GM21619 (cell line): ENCODE results near the gene TMEM87B.
"Not testable (repeated sequence)": the region's sequence is repeated elsewhere in the genome, so short reads cannot be mapped to it uniquely, and the experiment has no call there.

ENCODE experiments used
- ATAC-seq: cut with Tn5 transposase; IDR thresholded peaks from one replicate; pipeline ENCODE4 v1.9.1; 2021; ENCODE audit not compliant: unreplicated experiment

Gene TMEM87B

DNA sequence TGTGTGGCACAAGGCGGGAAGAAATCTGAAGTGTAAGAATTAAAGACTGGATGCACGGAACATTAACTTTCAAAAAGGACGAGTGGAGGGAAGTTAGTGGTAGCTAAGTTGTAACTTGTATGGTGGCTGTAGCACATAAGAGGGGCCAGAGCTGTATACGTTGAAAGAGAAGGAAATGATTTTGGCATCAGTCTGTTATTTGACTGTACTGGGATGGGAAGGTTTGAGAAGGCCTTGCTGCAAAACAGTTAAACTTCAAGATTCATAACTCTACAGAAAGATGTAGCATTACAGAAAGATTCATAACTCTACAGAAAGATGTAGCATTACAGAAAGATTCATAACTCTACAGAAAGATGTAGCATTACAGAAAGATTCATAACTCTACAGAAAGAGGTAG, 58.3 kb downstream of the TMEM87B start:
- not testable (repeated sequence) for ATAC-seq

DNA sequence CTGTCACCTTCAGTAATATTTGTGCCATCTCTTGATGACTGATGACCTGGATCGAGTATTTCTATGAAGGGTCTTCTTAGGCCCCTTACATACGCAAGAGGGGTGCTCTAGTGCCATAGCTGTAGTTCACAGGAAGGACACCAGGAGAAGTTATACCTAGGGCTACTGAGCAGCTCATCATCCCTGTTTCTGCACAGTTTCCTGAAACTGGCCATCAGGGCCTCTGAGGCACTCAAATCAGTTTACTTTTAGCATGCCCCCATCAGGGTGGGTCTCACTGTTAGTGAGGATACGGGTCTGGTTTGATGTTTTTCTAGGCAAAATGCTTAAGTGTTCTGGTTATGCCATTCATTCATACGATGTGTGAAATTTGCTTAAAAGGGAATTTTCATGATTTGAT, 63.1 kb downstream of the TMEM87B start:
- no peak for ATAC-seq

GRCh38 chr2:112121682-112122254, 66.7 kb downstream of the TMEM87B start:
- ATAC-seq, result no peak

DNA sequence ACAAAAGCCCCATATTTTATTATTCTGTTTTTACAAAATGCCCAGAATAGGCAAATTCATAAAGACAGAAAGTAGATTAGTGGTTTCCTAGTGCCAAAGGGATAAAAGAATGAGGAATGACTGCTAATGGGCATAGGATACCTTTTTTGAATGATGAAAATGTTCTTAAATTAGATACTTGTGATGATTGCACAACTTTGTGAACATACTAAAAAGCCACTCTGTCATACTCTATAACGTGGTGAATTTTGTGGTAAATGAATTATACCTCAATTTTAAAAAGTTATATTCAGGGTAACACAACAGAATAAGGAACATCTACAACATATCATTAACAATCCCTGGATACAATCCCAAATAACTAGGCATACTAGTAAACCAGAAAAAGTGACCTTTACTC, 74.0 kb downstream of the TMEM87B start:
- ATAC-seq, result no peak

- no peak for ATAC-seq
Observed at GRCh38 chr2:112133344-112133743, 78.3 kb downstream of the TMEM87B start.

DNA sequence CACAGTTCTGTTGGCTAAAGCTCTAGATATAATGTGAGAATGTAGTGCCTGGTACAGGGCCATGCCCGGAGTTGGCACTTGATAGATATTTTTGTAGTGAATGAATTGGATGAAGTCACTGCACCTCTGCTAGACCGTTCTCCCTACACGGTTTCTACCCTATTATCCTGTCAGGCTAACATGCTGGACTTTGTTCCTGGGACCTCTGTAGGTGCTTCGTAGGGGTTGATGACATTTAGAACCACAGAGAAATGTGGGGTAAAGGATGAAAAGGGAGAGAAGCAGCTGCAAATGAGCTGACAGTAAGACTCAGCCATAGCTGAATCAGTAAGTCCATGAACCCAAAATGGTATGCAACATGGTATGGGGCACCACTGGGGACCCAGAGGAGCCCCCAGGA, 79.1 kb downstream of the TMEM87B start:
- no peak for ATAC-seq

DNA sequence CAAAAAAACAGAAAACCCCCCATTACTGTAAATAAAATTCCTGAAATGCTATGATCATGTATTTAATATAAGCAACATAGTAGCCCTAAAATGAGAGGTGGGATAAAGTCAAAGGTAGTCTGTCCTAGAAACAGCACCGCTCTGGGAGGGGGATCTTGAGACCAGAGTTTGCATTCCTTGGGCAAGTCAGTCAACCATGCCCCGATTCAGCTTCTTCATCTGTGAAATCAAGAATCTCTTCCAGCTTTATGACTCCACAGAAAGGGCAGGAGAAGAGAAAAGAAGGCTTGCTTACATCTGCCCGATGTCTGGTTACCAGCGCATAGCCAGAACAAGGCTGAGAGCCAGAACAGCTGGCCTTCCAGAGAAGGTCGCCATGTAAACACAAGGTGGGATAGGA, 81.0 kb downstream of the TMEM87B start:
- no peak for ATAC-seq

DNA sequence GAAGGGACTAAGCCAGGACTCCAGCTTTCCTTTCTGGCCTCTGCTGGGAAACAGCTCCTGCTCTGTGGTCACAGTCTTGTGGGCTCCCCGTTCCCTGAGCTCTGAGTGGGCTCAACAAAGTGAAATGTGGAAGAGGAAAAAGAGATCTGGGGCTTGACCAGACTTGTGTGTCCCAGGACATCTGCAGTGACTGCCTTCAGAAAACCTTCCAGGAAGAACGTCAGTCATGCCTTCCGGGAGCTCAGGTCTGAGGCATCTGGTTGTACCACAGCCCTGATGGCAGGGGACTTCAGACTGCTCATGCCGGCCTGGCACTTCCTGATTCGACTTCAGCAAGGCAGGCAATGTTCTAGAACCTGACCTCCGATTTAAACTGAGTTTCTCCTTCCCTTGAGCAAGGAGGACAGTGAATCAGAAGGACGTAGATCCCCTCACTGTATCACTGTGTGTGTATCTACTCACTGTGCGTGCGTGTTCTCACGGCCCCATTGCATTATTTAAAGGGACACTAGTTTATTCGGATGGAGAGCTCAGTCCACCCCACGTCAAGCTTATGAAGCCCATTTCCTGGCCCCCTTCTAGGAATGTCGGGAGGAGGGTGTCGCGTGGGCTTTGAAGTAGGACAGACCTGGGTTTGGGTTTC, 82.6 kb downstream of the TMEM87B start:
- no peak for ATAC-seq

DNA sequence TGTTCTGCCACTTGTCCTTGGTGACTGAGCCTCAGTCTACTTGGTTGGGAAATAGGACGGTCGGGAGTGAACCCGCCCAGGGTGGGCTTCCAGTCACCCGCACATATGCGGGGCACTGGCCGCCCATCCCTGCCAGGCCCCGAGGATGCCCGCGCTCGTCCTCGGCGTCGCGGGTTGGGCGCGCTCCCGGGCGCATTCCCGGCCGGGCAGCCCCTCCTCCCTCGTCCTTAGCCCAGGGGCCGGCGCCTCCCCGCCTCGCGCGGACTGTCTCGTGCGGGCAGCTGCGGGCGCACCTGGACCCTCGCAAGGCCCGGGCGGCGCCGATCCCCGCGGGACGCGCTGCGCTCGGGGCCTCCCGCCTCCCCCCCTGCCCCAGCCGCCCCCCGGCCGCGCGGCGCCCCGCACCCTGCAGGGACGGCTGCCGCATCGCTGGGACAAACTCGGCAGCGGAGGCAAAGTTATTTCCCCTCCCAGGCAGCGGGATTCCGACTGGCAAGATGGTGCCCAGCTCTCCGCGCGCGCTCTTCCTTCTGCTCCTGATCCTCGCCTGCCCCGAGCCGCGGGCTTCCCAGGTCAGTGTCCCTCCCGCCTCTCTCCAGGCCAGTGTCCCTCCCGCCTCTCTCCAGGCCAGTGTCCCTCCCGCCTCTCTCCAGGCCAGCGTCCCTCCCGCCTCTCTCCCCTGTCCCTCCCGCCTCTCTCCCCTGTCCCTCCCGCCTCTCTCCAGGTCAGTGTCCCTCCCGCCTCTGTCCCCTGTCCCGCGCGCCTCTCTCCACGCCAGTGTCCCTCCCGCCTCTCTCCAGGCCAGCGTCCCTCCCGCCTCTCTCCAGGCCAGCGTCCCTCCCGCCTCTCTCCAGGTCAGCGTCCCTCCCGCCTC, 83.3 kb downstream of the TMEM87B start, which contains the start of gene FBLN7:
Gene FBLN7, plus strand, starts transcription at position 227 of the 874 bp plus-strand sequence. Its CDS starts 271 bp downstream, at position 498.
- no peak for ATAC-seq

GRCh38 chr2:112139033-112139614, 84.1 kb downstream of the TMEM87B start:
- not testable (repeated sequence) for ATAC-seq

GRCh38 chr2:112139661-112140204, 84.7 kb downstream of the TMEM87B start:
- not testable (repeated sequence) for ATAC-seq

DNA sequence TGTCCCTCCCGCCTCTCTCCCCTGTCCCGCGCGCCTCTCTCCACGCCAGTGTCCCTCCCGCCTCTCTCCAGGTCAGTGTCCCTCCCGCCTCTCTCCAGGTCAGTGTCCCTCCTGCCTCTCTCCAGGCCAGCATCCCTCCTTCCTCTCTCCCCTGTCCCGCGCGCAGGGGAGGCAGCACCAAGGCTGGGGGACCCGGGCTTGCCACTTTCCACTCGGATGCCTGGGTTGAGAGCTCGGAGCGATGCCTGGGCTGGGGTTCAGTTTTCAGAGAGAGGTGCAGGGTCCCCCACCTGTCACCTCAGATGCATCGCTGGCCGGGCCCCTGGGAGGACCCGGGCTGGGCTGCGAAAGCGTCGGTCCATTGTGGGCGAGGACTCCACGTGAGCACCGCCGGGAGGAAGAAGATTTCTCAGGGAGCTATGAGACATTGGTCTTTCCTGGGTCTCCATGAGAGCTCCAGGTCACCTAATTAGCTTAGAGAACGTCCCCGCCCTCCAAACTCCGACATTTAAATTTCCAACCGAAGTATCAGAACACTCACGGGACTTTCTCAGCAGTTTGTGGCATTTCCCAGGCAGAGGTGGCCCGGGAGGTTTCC, 85.2 kb downstream of the TMEM87B start:
- no peak for ATAC-seq

DNA sequence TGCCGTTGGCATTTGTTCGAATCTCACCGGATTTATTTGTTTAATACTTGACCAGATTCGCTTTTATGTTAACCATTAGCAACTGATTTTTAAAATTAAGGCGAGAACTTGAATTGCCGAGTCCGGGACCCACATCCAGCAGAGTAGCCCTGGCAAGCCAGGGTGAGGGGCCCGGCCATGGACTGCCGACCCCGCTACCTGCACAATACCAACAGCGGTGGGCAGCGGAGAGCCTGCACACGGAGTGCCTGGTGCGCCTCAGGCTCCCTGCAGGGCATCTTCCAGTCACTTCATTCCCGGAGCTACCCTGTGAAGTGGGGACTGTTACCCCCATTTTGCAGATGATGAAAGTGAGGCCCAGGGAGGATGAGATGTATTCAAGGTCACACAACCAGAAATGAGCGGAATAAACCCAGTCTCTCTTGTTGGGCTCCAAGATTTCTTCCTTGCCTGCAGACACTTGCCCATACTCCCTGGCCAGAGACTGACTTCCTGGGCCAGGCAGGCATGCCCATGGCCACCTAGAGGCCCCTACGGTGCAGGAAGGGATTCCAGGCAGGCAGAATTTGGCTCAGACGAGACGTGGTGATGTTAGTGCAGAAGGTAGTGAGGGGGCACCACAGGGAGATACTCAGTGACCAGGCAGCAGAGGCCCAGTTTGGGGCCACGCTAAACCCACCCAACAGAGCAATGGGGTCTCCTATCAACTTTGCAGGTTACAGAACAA, 86.0 kb downstream of the TMEM87B start:
- no peak for ATAC-seq

DNA sequence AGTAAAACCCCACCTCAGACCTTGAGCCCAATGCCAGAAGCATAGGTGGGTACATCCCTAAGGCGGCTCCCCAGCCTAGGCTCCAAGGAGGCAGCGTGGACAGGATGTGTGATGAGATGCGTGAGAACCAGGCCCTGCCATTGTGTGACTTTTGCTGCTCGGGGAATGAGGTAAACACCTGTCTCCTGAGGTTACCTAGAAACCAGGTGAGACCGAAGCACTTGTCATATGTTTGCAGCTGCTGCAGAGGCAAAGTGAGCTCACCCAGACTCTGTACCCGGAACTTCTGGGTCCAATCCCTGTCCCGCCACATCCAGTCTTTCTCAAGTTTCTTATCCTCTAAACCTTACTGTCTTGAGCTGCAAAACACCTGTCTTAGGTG, 86.5 kb downstream of the TMEM87B start:
- ATAC-seq, result no peak

GRCh38 chr2:112142525-112143078, 87.5 kb downstream of the TMEM87B start:
- ATAC-seq, result no peak

DNA sequence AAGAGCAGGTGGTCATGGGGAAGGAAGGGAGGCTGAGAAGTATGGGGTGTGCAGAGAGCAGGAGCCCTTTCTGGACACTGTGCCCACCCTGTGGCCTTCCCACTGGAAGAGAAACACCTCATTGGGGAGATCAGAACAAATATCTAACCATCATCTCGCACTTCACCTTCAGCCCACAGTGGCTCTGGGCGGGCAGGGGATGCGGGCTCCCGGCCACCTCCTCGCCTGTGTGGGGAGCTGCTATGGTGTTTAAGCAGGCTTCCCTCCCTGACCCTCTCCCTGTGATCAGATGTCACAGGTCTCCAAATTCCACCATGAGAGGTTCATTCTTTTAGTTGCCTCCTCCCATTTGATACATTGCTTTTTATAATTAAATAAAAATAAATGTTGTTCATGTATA, 88.1 kb downstream of the TMEM87B start:
- ATAC-seq, result no peak

- ATAC-seq, result no peak
Observed at GRCh38 chr2:112144966-112145365, 89.9 kb downstream of the TMEM87B start.

- no peak for ATAC-seq
Observed at GRCh38 chr2:112147382-112148168, 92.5 kb downstream of the TMEM87B start.

DNA sequence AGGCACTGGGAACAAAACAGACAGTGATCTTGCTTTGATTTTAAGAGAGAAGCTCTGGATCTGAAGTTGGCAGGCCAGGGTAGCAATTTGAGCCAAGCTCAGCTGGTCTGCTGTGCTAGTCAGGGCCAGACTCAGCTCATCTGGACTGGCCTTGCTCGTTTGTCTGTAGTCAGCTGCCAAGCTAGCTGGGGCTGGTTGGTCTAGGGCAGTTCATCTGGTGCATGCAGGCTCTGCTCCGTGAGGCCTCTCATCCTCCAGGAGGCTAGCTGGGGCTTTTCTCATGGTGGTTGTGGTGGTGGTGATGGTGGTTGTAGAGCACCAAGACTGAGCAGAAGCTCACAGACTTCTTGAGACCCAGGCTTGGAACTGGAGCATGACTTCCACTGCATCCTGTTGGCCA, 93.4 kb downstream of the TMEM87B start:
- ATAC-seq, result no peak
